ENCODE results near the gene ELOVL4. TPM values are rescaled to one million over a fixed set of nuclear protein-coding genes. Genes with fewer than 3 reads are reported as not detected.

Gene ELOVL4
- total RNA-seq, 1 experiment from 2014 or later, result 4.8 TPM

- H3K4me3 ChIP-seq (ENCODE audit: insufficient read depth, low read depth, low read length), result no peak overlapping the region
- no peak for DNase-seq
- no peaks in the 10 kb centered on the region for H3K36me3 ChIP-seq (replicated peaks; ENCODE audit: control insufficient read depth, insufficient read depth, low read length)
- H3K27me3 ChIP-seq (ENCODE audit: control insufficient read depth, insufficient read depth, low read length), result no peaks in the 10 kb centered on the region
Observed at GRCh38 chr6:79888587-79888986, 58.8 kb downstream of the ELOVL4 start.

DNA sequence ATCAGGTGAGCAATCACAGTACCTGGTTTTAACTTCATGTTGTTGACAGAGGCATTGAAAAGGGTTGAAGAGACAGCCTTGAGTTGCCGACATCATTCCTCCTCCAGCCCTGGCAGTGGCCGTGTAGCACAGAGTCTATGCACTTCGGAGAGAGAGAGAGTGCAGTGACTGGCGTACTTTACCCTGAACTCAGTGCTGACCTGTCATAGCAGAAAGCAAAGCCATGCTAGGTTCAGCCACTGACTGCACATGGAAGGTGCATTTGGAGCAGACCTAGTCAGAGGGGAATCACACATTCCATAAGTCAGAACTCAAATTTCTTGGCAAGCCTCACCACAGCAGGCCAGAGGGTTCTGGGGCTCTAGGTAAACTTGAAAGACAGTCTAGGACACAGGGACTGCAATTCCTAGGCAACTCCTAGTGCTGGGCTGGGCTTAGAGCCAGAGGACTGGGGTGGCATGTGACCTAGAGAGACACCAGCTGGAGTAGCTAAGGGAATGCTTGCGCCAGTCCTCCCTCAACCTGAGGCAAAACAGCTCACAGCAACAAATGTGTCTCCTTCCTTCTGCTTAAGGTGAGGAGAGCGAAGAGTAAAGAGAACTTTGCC is 69.1 kb downstream of the ELOVL4 start:
- DNase-seq, result no peak
- no peak overlapping the region for H3K4me3 ChIP-seq (ENCODE audit: insufficient read depth, low read depth, low read length)
- H3K27me3 ChIP-seq (ENCODE audit: control insufficient read depth, insufficient read depth, low read length), result no peaks in the 10 kb centered on the region

DNA sequence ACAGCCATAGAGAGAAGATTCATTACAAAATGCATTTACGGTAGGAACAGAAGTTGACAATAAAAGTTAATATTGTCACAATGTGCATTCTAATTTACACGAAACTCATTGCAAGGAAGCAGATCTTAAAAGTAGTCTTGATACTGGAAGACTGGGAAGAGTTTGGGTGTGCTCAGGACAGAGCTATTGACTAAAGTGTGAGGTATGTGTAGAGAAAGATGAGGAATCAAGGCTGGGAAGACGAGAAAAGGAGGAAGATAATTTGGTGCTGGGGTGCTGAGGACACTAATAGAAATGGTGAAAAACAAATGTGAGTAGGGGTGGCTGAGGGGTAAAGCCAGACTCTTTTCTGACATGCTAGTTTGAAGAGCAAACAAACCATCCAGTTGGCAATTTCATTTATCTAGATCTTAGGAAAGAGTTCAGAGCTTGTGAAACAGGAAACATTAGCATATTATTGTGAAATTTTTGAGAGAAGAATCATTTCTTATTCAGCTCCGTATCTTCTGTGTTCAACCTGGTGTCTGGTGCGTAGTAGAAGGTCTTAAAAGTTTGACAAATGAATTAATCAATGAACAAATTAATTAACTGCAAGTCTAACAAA is 72.7 kb downstream of the ELOVL4 start:
- Histone ChIP-seq H3K4me3 (ENCODE audit: insufficient read depth, low read depth, low read length) (no peak overlapping the region), H3K36me3 (replicated peaks; ENCODE audit: control insufficient read depth, insufficient read depth, low read length) (no peaks in the 10 kb centered on the region), H3K27me3 (ENCODE audit: control insufficient read depth, insufficient read depth, low read length) (no peaks in the 10 kb centered on the region)
- no peak for DNase-seq

More for the DNA sequence above, 69.1 kb downstream of the ELOVL4 start:
- no peaks in the 10 kb centered on the region for H3K36me3 ChIP-seq (replicated peaks; ENCODE audit: control insufficient read depth, insufficient read depth, low read length)

DNA sequence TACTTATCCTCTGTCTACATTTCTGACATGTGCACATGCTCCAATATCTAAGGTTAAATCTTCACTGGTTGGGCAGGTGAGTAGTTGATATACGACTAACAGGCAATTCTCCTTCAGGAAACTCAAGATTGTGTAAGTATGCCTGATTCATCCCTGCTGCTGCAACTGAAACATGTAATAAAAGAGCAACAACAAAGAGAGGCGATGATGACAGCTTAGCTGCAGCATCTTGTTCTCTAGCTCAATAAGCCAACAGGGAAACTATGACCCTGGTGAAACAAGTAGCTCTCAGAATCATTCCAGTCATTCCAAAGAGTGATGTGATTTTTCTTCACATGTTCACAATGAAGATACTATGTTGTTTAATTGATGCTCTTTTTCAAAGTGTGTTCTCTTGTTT is 74.4 kb downstream of the ELOVL4 start:
- no peaks in the 10 kb centered on the region for H3K36me3 ChIP-seq (replicated peaks; ENCODE audit: control insufficient read depth, insufficient read depth, low read length)
- H3K4me3 ChIP-seq (ENCODE audit: insufficient read depth, low read depth, low read length), result no peak overlapping the region
- no peak for DNase-seq
- no peaks in the 10 kb centered on the region for H3K27me3 ChIP-seq (ENCODE audit: control insufficient read depth, insufficient read depth, low read length)

DNA sequence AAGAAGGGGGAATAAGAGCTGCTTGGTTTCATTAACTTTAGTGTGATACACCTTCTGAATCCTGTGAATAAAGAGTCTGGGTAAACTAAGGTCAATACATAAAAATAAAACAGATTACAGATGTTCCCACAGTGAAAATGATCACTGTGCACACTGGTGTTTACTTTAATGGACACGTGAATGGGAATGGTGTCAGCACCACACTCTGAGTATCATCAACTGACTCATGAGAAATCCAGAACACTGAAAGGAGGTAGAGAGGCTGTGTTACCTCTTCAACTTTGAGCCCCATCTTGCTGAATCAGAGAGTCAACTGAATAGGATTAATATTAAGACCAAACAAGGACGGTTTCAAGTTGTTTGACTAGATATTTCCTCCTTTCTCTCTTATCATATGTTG is 75.0 kb downstream of the ELOVL4 start:
- Histone ChIP-seq H3K27me3 (ENCODE audit: control insufficient read depth, insufficient read depth, low read length) (no peaks in the 10 kb centered on the region), H3K36me3 (replicated peaks; ENCODE audit: control insufficient read depth, insufficient read depth, low read length) (no peaks in the 10 kb centered on the region), H3K4me3 (ENCODE audit: insufficient read depth, low read depth, low read length) (no peak overlapping the region)
- no peak for DNase-seq

- Histone ChIP-seq H3K36me3 (replicated peaks; ENCODE audit: control insufficient read depth, insufficient read depth, low read length) (no peaks in the 10 kb centered on the region), H3K27me3 (ENCODE audit: control insufficient read depth, insufficient read depth, low read length) (no peaks in the 10 kb centered on the region), H3K4me3 (ENCODE audit: insufficient read depth, low read depth, low read length) (no peak overlapping the region)
- DNase-seq, result peak; percentile 86
Observed at GRCh38 chr6:79869600-79870084, 77.7 kb downstream of the ELOVL4 start.

DNA sequence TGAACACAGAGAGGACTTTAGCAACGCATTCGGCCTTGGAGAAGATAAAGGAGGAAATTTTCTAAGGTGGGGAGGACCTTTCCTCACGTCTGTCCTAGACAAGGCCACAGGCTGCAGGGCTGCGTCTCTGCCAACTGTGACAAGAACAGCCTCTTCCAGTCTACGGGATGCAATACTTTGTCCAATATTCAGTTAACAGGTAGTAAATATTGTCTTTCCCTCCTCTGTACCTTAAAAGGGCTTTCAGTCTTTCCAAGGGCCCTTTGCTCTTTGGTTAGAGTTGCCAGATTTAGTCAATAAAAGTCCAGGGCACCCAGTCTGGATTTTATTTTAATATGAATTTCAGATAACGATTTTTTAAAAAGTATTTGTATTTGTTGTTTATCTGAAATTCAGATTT is 78.2 kb downstream of the ELOVL4 start:
- DNase-seq, result no peak
- H3K4me3 ChIP-seq (ENCODE audit: insufficient read depth, low read depth, low read length), result no peak overlapping the region

DNA sequence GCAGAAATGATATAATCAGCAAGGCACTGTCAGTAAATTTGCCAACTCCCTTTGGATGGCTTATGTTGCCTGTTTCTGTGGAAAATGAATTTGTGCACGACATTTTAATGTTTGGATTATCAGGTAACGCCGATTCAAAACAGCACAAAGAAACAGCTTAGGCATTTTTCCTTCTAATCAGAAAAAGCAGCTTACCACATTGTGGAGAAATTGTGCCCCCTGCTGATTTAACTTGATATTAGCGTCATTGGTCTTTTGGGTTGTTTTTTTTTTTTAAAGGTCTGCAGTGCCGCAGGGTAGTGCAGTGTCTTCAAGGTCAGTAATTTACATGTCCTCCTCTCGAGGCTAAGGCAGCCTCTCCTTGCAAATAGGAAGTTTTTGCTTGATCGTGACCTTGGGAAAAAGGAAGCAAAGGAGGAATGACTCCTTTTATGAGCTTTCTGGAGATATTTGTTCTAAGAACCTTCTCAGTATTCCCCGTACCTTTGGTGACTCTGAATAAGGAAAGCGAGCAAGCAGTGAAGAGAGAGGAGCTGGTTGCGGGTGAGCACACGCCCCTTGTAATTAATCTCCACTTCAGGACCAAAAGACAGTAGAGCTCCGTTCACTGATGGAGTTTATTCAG is 79.1 kb downstream of the ELOVL4 start:
- Histone ChIP-seq H3K4me3 (ENCODE audit: insufficient read depth, low read depth, low read length) (no peak overlapping the region), H3K36me3 (replicated peaks; ENCODE audit: control insufficient read depth, insufficient read depth, low read length) (no peaks in the 10 kb centered on the region), H3K27me3 (ENCODE audit: control insufficient read depth, insufficient read depth, low read length) (no peaks in the 10 kb centered on the region)
- DNase-seq, result peak; percentile 54

More for the DNA sequence above, 78.2 kb downstream of the ELOVL4 start:
- Histone ChIP-seq H3K27me3 (ENCODE audit: control insufficient read depth, insufficient read depth, low read length) (no peaks in the 10 kb centered on the region), H3K36me3 (replicated peaks; ENCODE audit: control insufficient read depth, insufficient read depth, low read length) (no peaks in the 10 kb centered on the region)

Other genes starting within 250 kb of the ELOVL4 start
- 69.0 and 97.9 TPM in 2 replicates for gene TTK, start 57.1 kb upstream of the ELOVL4 start, total RNA-seq (2014; rRNA removed; shearing (Covaris generic))
- 17.4 and 19.4 TPM in 2 replicates for gene BCKDHB, start 159.1 kb upstream of the ELOVL4 start, total RNA-seq (2014; rRNA removed; shearing (Covaris generic))